Measurements from ENCODE around the gene ACTG2. TPM values are rescaled to one million over a fixed set of nuclear protein-coding genes. Genes with fewer than 3 reads are reported as not detected.

Gene ACTG2
- total RNA-seq, 4 donors from 2014 or later, result 171 to 1,273 (median 578) TPM

- intact Hi-C loops (cut with DNase I; ENCODE audit: low total_unique reads), result no loop called here
- no peaks in the 10 kb centered on the region for H3K36me3 ChIP-seq
- H3K9me3 ChIP-seq, result no peaks in the 10 kb centered on the region
- H3K4me3 ChIP-seq, result no peak overlapping the region
- TF ChIP-seq POLR2A (IDR thresholded peaks at IDR 0.05), result no peak
- TF ChIP-seq, protein P1, sequence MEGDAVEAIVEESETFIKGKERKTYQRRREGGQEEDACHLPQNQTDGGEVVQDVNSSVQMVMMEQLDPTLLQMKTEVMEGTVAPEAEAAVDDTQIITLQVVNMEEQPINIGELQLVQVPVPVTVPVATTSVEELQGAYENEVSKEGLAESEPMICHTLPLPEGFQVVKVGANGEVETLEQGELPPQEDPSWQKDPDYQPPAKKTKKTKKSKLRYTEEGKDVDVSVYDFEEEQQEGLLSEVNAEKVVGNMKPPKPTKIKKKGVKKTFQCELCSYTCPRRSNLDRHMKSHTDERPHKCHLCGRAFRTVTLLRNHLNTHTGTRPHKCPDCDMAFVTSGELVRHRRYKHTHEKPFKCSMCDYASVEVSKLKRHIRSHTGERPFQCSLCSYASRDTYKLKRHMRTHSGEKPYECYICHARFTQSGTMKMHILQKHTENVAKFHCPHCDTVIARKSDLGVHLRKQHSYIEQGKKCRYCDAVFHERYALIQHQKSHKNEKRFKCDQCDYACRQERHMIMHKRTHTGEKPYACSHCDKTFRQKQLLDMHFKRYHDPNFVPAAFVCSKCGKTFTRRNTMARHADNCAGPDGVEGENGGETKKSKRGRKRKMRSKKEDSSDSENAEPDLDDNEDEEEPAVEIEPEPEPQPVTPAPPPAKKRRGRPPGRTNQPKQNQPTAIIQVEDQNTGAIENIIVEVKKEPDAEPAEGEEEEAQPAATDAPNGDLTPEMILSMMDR (IDR thresholded peaks at IDR 0.05), result no peak
- DNase-seq, result no peak
- H3K27ac ChIP-seq, result no peak overlapping the region
- H3K4me1 ChIP-seq, result no peaks in the 10 kb centered on the region
- no peaks in the 10 kb centered on the region for H3K27me3 ChIP-seq
Observed at GRCh38 chr2:73942664-73943063, 49.9 kb downstream of the ACTG2 start.

DNA sequence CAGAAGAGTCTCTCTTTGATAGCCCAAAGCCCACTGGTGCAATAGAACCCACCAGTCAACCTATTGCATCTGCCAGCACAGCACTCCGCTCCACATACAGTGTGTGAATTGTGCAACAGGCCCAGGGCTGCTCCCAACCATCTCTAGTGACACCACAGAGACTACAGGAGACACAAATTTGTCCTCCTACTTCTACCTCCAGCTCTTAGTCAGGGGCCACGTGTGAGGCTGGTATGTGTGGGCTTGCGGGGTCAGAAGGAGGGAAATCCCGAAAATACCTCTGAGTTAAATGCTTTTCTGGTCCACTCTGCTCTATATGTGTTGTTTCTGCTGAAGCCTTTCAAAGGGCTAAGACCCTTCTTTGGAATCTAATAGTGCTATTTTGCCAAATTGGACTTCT, 51.9 kb downstream of the ACTG2 start:
- intact Hi-C loops (cut with DNase I; ENCODE audit: low total_unique reads), result no loop called here
- no peaks in the 10 kb centered on the region for H3K36me3 ChIP-seq

GRCh38 chr2:73946215-73946614, 53.4 kb downstream of the ACTG2 start:
- H3K27ac ChIP-seq, result no peak overlapping the region
- no peak overlapping the region for H3K4me3 ChIP-seq
- no peaks in the 10 kb centered on the region for H3K9me3 ChIP-seq
- DNase-seq, result no peak
- H3K27me3 ChIP-seq, result no peaks in the 10 kb centered on the region
- no peaks in the 10 kb centered on the region for H3K36me3 ChIP-seq
- no peaks in the 10 kb centered on the region for H3K4me1 ChIP-seq
- TF ChIP-seq, protein P1 (IDR thresholded peaks at IDR 0.05), result no peak
- TF ChIP-seq POLR2A (IDR thresholded peaks at IDR 0.05), result no peak
- intact Hi-C loops (cut with DNase I; ENCODE audit: low total_unique reads), result no loop called here

More for the DNA sequence above, 51.9 kb downstream of the ACTG2 start:
- H3K27ac ChIP-seq, result no peak overlapping the region
- no peak for DNase-seq
- no peaks in the 10 kb centered on the region for H3K4me1 ChIP-seq
- TF ChIP-seq POLR2A (IDR thresholded peaks at IDR 0.05), result no peak
- TF ChIP-seq, protein P1 (IDR thresholded peaks at IDR 0.05), result no peak
- no peaks in the 10 kb centered on the region for H3K9me3 ChIP-seq
- H3K27me3 ChIP-seq, result no peaks in the 10 kb centered on the region
- no peak overlapping the region for H3K4me3 ChIP-seq

DNA sequence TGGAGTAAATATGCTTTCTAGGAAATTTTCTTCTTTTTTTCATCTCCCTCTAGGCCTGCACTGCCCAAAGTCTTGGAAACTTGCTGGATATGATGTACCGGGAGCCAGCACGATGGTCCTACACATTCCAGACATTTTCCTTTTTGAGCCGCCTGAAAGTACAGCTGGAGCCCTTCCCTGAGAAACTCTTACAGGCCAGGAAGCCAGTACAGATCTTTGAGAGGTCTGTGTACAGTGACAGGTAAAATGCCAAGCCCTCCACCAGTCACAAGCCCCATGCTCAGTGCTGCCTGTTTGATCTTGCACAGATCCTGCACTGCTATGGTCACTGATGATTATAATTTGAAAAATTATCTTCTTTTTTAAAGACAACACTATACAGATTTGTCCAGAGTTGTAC, 53.9 kb downstream of the ACTG2 start:
- DNase-seq, result no peak
- Histone ChIP-seq H3K27me3 (no peaks in the 10 kb centered on the region), H3K27ac (no peak overlapping the region), H3K36me3 (no peaks in the 10 kb centered on the region), H3K4me3 (no peak overlapping the region), H3K9me3 (no peaks in the 10 kb centered on the region), H3K4me1 (no peaks in the 10 kb centered on the region)
- no peak for TF ChIP-seq POLR2A (IDR thresholded peaks at IDR 0.05)
- TF ChIP-seq, protein P1 (IDR thresholded peaks at IDR 0.05), result no peak
- intact Hi-C loops (cut with DNase I; ENCODE audit: low total_unique reads), result no loop called here

DNA sequence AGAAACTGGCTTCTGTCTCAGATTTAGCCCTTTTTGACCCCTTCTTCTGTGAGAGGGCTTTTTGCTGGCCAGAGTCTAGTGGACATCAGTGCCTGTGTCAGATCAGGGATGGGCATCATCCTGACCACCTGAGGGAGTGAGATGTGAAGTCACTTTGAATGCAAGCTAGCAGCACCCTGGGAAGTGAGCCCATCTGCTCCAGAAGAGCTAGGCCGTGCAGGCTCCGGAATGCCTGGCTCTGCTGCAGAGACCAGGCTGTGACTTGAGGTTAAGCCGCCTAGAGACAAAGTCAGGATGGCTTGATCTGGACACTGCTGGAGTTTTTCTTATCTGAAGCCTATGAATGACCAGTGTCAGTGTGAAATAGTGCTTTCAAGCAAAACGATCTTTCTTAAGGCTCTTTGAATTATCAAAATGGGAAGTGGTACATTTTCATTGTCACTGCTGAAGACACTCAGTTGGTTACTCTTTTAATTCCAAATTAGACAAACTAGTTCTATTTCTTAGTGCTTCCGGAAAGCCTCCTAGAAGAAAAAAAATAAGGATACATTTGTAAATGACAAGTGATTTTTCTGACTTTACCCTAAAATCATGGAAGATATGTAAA, 54.7 kb downstream of the ACTG2 start:
- Histone ChIP-seq H3K27me3 (no peaks in the 10 kb centered on the region), H3K36me3 (no peaks in the 10 kb centered on the region), H3K4me1 (no peaks in the 10 kb centered on the region), H3K27ac (no peak overlapping the region), H3K4me3 (no peak overlapping the region), H3K9me3 (no peaks in the 10 kb centered on the region)
- TF ChIP-seq POLR2A (IDR thresholded peaks at IDR 0.05), result no peak
- TF ChIP-seq, protein P1 (IDR thresholded peaks at IDR 0.05), result no peak
- intact Hi-C loops (cut with DNase I; ENCODE audit: low total_unique reads), result no loop called here
- DNase-seq, result no peak

Data from uterus (tissue), 4 donors.